WTC11 (cell line): ENCODE measurements around the gene DESI2.

Source experiments
- ATF3 ChIP-seq: sonication (generic); formaldehyde crosslinking; conservative IDR thresholded peaks from 2 replicates; pipeline ENCODE4 v1.8.1; 2022; ENCODE audit warnings: mild to moderate bottlenecking, missing genetic modification reagents
- ATF6 ChIP-seq: sonication (generic); formaldehyde crosslinking; IDR thresholded peaks from 2 replicates; pipeline ENCODE4 v1.8.1; 2023; ENCODE audit warnings: mild to moderate bottlenecking, missing genetic modification reagents
- CTCF ChIP-seq: fragments of 200-600 bp; IDR thresholded peaks from 2 replicates; pipeline ENCODE4 v1.8.0; 2022; ENCODE audit warnings: antibody characterized with exemption
- ETV6 ChIP-seq: sonication (generic); formaldehyde crosslinking; IDR thresholded peaks from 2 replicates; pipeline ENCODE4 v1.8.1; 2022; ENCODE audit warnings: mild to moderate bottlenecking, missing genetic modification reagents
- FOXP1 ChIP-seq: sonication (generic); formaldehyde crosslinking; IDR thresholded peaks from 2 replicates; pipeline ENCODE4 v1.8.0; 2022; ENCODE audit warnings: missing genetic modification reagents, mild to moderate bottlenecking, moderate library complexity, borderline replicate concordance
- MAX ChIP-seq: sonication (generic); formaldehyde crosslinking; IDR thresholded peaks from 2 replicates; pipeline ENCODE4 v1.8.0; 2022; ENCODE audit warnings: mild to moderate bottlenecking, missing genetic modification reagents
- NFYB ChIP-seq: sonication (generic); formaldehyde crosslinking; conservative IDR thresholded peaks from 2 replicates; pipeline ENCODE4 v1.8.0; 2022; ENCODE audit warnings: low read depth, missing genetic modification reagents
- ZSCAN18 ChIP-seq: fragments of 250-450 bp; sonication (Bioruptor Pico); IDR thresholded peaks from 2 replicates; pipeline ENCODE4 v2.1.2; 2022; ENCODE audit warnings: mild to moderate bottlenecking, moderate library complexity

DNA sequence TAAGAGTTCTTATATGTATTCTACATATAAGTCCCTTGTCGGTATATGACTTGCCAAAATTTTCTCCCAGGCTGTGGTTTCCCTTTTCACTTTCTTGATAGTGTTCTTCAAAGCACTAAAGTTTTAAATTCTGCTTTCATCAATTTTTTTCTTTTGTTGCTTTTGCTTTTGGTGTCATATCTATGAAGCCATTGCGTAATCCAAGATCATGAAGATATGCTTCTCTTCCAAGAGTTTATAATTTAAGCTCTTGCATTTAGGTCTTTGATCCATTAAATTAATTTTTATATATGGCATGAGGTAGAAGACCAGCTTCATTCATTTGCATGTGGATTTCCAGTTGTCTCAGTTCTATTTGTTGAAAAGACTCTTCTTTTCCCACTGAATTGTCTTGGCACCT, 22.2 kb downstream of the DESI2 start:
- no peak for TF ChIP-seq ETV6
- TF ChIP-seq ZSCAN18 (CRISPR knock-in tag), result no peak
- no peak for TF ChIP-seq NFYB (CRISPR knock-in tag)
- TF ChIP-seq FOXP1 (CRISPR knock-in tag), result no peak
- no peak for TF ChIP-seq ATF3 (CRISPR knock-in tag)
- no peak for TF ChIP-seq CTCF
- TF ChIP-seq MAX (CRISPR knock-in tag), result no peak
- no peak for TF ChIP-seq ATF6 (CRISPR knock-in tag)
